ENCODE measurements around the gene ATP6V1E1. TPM values are rescaled to one million over a fixed set of nuclear protein-coding genes. Genes with fewer than 3 reads are reported as not detected.
"Not testable (repeated sequence)": the region's sequence is repeated elsewhere in the genome, so short reads cannot be mapped to it uniquely, and the experiment has no call there.

The ATP6V1E1 gene
- total RNA-seq, 1 donor from 2014 or later: 124 TPM

DNA sequence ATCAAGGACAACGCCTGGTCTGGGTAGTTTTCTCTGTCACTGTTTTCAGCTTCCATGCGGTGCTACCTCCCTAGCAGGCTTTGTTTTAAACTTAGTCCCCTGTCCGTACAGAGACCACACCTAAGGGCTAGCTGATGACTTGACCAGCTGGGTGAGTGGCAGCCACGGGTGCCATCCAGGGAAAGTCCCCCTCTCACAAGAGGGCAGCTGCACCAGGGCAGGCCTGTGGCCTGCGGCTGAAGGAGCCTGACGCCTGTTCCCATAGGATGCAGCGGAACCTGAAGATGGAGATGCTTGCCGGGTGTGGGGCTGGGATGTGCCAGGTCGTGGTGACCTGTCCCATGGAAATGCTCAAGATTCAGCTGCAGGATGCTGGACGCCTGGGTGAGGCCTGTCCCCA lies 45.4 kb downstream of the ATP6V1E1 start:
- DNase-seq (ENCODE audit: low read depth, low spot score): no peak

DNA sequence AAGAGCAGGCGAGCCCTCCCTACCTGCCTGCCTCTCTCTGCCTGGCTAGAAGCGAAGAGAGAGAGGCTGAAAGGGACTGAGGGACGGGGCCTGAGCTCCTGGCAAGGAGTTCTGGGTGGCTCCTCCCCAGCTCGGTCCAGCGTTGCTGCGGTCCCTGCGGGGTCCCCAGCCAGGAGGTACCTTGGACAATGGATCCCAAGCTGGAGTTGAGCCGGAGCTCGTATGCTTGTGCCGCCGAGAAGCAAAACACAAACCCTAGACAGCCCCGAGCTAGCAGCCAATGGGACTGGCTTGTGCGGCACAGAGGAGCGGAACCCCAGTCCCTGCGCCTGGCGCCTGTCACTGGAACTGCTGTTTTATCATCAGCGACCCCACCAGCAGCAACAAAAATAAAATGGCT lies 46.9 kb downstream of the ATP6V1E1 start:
- DNase-seq (ENCODE audit: low read depth, low spot score): no peak

DNA sequence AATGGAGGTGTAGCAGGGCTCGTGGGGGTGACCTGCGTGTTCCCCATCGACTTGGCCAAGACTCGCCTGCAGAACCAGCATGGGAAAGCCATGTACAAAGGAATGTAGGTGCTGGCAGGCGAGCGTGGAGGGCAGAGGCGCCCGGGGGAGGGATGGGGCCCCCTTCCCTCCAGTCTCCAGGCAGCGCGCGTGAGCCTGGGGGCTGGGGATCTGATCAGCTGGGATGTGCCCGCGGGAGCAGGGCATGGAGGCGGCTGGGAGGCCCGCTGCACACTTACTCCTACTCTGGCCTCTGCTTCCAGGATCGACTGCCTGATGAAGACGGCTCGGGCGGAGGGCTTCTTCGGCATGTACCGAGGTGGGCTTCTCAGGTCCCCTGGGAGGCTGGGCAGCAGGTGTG lies 47.5 kb downstream of the ATP6V1E1 start:
- no peak for DNase-seq (ENCODE audit: low read depth, low spot score)

DNA sequence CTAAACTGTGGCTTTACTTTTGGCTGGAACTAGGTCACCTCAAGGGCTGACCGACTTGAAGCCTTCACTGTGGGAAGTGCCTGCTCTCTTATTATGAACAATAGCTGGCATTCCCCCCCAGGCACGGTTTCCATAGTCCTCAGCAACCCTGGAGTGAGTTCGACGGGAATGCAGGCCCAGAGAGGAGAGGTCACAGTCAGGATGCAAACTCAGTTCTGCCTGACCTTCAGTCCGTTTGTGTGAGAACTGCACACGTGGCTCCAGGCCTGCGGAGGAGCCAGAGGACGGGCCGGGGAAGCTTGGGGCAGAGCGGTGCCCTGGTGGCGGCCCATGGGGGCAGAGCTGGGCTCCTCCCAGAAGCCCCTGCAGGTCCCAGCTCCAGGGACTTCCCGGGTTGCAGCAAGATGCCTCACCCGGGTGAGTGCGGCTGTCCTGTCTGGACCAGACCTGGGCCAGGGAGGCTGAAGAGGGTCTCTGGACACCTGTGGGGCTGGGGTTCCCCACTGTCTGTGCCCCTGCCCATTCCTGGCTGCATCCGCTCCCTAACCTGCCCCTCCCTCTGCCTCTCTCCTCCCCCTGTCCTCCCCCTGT lies 48.0 kb downstream of the ATP6V1E1 start:
- no peak for DNase-seq (ENCODE audit: low read depth, low spot score)

DNA sequence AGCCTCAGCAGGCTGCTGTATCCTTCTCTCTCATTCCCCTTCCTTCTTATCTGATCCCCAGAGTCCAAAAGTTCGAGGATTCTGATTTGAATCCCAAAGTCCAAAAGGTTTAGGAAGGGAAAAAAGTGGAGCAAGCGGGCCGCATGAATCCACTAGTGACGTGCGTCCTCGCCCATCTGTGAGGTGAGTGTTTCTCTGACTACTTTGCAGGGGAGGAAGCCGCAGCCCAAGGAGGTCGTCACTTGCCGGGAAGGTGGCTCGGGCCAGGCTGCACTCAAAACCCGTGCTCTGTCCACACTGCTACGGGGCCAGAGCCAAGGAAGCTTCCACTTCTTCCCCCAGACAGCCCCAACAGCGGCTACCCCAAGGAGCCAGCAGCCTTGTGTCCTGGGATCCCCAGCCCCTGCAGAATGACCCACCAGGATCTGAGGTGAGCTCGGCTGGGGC lies 49.0 kb downstream of the ATP6V1E1 start:
- no peak for DNase-seq (ENCODE audit: low read depth, low spot score)

DNA sequence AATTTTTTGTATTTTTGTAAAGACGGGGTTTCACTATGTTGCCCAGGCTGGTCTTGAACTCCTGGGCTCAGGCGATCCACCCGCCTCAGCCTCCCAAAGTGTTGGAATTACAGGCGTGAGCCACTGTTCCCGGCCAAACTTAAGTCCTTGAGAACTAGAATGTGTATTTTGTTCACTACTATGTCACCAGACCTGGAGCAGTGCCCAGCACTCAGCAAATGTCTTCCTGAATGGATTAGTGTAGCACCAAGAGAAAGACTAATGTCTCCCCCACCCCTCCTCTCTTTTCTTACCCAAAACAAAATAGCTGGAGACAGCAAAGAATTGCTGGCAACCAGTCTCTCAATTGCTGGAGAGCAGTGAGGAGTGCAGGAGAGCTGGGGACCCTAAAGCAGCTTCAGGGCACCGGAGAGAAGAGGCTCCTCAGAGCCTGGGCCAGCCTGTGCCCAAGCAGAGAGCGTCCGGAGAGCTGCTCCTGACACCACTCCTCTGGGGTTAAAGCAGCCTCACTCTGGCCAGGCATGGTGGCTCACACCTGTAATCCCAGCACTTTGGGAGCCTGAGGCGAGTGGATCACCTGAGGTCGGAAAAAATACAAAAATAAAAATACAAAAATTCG lies 50.3 kb downstream of the ATP6V1E1 start:
- DNase-seq (ENCODE audit: low read depth, low spot score): no peak

DNA sequence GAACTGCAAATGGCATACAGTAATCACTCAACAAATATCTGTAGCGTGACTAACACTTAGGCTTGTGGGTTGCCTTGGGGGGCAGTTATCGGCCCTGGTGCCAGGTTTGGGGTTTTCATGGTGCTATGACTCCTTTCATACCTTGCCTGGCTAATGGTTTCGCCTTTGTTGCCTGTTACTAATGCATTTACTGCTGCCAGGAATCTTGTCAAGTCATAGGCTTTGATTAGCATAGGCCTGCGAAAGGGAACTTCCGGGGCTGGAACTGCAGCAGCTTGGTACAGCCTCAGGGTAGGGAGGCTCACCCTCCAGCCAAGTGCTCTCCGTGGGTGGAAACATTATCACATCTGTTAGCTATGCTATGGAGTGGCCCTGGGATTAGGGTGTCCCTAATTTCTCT lies 52.1 kb downstream of the ATP6V1E1 start:
- no peak for DNase-seq (ENCODE audit: low read depth, low spot score)

GRCh38 chr22:17575681-17576080 lies 52.9 kb downstream of the ATP6V1E1 start:
- DNase-seq (ENCODE audit: low read depth, low spot score): no peak

- no peak for DNase-seq (ENCODE audit: low read depth, low spot score)
Observed at GRCh38 chr22:17575151-17575550, 53.4 kb downstream of the ATP6V1E1 start.

- DNase-seq (ENCODE audit: low read depth, low spot score): no peak
Observed at GRCh38 chr22:17570851-17571631, 57.5 kb downstream of the ATP6V1E1 start.

DNA sequence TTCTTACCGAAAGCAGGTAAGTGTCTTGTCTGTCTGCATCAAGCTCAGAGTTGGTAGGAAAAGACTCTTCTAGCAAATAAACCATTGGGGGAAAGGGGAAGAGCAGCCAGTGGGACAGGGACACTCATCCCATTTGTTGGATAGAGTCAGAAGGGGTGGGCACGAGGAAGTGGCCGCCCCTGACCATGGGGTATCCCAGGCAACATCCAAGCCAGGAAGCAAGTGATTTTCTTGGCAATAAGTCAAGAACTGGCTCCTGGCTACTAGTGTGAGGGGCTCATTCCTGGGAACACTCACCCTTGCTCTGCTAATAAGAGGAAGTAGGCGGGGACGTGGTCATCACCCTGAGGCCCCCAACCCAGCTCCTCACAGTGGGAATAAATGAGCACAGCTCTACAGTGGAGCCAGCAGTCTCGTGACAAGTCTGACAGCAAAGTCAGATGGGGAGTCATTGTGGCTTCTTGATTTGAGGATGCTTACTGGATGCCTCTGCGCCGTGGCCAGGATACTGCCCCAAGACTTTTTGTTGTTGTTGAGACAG lies 58.5 kb downstream of the ATP6V1E1 start:
- no peak for DNase-seq (ENCODE audit: low read depth, low spot score)

- no peak for DNase-seq (ENCODE audit: low read depth, low spot score)
Observed at GRCh38 chr22:17566776-17567175, 61.8 kb downstream of the ATP6V1E1 start.

- not testable (repeated sequence) for DNase-seq (ENCODE audit: low read depth, low spot score)
Observed at GRCh38 chr22:17566016-17566687, 62.4 kb downstream of the ATP6V1E1 start.

DNA sequence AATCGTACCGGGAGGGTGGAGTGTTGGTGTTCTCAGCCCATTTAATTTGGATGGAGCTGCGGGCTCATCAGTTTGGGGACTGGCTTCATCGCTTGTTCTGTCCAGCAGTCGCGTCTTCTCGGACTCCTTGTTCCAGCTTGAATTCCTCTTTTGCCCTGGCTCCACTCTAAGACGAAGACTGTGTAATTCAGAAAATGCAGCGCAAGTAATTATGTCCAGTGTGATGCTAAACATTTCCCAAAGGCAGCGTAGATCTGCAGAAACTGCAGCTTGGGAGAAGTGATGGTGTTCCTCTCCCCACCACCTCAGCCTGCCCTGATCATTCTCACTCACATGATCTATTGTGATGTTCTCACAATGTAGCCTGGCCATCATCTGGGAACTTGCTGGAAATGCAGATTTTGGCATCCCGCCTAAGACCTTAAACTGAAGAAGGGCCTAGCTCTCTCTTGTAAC lies 64.6 kb downstream of the ATP6V1E1 start:
- DNase-seq (ENCODE audit: low read depth, low spot score): no peak

- DNase-seq (ENCODE audit: low read depth, low spot score): no peak
Observed at GRCh38 chr22:17562906-17563870, 65.4 kb downstream of the ATP6V1E1 start, which contains the start of gene SLC25A18. Gene SLC25A18 (plus strand): TSS chr22:17563498. CDS start chr22:17579945, 16,447 bp downstream.

- DNase-seq (ENCODE audit: low read depth, low spot score): no peak
Observed at GRCh38 chr22:17559188-17559587, 69.4 kb downstream of the ATP6V1E1 start.

DNA sequence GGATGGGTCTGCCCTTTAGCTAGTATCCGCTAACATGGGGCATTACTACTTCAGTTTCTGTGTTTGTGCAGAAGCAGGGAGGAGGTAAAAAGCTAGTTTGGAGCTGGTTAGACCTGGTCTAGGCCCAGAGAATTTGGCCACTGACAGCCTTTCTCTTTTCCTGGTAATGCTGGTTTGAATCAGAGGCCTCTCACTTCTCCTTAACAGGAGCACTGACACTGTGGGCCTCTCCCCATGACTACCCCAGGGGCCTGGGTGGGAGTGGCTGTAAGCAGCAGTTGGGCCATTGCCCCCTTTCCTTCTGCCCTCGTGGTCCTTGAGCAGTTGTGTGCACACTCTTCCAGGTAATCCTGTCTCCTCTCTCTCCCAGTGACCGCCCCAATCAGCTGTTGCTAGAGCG lies 73.7 kb downstream of the ATP6V1E1 start:
- no peak for DNase-seq (ENCODE audit: low read depth, low spot score)

DNA sequence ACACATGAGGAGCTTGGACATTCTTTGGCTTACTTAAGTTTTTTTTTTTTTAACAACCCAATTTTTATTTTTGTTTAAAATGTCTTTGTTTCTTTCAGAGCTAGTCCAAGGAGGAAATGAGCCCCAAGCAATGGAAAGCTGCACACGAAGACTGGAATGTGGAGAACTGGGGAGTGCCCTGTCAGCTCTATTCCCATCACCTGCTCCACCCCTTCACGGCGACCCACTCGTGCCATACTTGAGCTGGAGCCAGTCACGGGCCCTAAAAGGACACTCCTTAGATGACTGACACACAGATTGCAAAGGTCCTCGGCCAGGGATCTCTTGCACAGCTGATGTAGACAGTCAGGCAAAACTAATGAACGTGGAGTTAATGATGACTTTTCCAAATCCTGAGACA lies 75.8 kb downstream of the ATP6V1E1 start:
- DNase-seq (ENCODE audit: low read depth, low spot score): no peak

DNA sequence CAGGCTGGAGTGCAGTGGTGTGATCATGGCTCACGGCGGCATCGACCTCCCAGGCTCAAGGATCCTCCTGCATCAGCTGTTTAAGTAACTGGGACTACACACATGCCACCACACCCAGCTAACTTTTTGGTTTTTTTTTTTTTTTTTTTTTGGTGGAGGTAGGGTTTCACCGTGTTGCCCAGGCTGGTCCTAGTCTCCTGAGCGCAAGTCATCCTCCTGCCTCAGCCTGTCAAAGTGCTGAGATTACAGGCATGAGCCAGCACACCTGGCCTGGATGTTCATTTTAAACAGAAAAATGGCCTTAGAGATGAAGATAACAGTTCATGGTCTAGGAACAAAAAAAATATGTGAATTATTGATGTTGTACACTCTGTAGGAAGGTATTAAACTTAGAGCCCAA lies 78.9 kb downstream of the ATP6V1E1 start:
- no peak for DNase-seq (ENCODE audit: low read depth, low spot score)

DNA sequence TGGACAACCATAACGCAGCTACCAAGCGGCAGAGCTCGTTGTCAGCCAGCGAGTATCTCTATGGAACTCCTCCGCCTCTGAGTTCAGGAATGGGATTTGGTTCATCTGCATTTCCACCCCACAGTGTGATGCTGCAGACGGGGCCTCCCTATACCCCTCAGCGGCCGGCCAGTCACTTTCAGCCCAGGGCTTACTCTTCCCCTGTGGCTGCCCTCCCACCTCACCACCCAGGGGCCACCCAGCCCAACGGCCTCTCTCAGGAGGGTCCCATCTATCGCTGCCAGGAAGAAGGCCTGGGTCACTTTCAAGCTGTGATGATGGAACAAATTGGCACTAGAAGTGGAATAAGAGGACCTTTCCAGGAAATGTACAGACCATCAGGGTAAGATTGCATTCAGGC lies 79.4 kb downstream of the ATP6V1E1 start:
- no peak for DNase-seq (ENCODE audit: low read depth, low spot score)

- DNase-seq (ENCODE audit: low read depth, low spot score): no peak
Observed at GRCh38 chr22:17548756-17549035, 79.9 kb downstream of the ATP6V1E1 start.

Measured in pulmonary artery endothelial cell (primary cell).